GM21723 (cell line): ENCODE results near the gene ADAMTSL1.
A peak's percentile ranks its signal among the peaks of the same experiment; 100 is the strongest.

ENCODE experiments used
- ATAC-seq: cut with Tn5 transposase; IDR thresholded peaks from one replicate; pipeline ENCODE4 v1.9.1; 2021; ENCODE audit warnings: mild to moderate bottlenecking, moderate library complexity; ENCODE audit not compliant: unreplicated experiment

Gene ADAMTSL1

GRCh38 chr9:18768951-18769622 is 295.1 kb downstream of the ADAMTSL1 start:
- ATAC-seq, result peak; percentile 93

DNA sequence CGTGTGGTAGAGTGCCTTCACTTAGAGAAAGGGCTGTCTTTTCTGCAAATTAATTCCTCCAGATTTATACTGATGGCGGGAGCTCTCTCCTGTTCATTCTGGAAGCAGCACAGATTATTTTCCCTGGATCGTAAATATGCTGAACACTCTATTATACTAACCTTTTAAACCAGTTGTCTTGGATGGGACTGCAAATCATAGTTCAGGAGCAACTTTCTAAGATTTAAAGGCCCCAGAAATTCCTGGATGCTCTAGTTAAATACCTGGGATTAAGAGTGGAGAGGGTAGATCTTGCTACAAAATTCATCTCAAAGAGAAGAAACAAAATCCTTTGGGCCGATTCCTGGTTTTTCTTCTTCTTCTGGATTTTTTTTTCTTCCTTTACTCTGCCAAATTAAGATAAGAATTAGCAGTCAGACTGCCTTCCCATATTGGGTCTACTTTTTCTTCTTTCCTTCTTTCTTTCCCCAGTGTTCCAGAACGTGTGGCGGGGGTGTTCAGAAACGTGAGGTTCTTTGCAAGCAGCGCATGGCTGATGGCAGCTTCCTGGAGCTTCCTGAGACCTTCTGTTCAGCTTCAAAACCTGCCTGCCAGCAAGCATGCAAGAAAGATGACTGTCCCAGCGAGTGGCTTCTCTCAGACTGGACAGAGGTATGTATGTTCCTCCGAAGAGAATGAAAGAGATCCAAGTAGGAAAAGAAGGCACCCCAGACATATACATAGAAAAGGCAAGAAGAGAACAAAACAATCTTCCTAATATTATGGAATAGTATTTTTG is 296.4 kb downstream of the ADAMTSL1 start:
- no peak for ATAC-seq

DNA sequence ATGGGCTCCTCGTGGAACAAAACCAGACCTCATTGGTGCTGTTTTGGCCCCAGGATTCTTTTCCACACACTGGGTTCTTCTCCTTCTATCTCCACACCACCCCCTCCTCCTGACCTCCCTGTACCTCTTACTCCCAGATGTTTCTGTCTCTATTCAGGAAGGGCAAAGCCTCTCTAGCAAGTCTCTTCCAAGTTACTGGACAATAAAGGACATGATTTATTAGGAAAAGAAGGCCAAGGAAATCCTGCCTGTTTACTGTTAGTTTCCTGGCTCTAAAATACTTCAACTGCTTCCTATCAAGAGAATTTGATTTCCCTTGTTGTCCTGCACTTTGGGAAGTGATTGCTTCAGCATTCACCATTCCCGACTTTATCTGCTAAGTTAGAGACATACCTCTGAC is 297.1 kb downstream of the ADAMTSL1 start:
- ATAC-seq, result no peak

GRCh38 chr9:18771763-18772162 is 297.8 kb downstream of the ADAMTSL1 start:
- ATAC-seq, result no peak

GRCh38 chr9:18775241-18775640 is 301.3 kb downstream of the ADAMTSL1 start:
- ATAC-seq, result no peak

DNA sequence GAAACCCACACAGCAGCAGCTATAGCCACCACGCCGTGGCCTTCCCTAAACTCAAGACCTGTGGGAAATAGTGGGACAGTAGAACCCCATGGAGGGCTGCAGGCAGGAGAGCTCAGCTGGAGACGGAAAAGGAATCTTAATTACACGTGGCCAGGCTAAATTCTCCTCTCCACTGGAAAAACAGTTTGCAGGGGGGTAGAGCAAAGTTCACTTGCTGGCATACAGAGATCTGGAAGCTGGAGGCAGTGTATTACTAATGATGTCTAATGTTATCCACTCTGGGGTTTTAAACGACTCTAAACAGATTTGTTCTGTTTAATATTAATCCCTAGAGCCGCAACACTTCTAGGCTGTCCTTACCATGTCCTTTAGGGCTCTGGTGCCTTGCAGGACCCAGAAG is 302.0 kb downstream of the ADAMTSL1 start:
- ATAC-seq, result no peak

- no peak for ATAC-seq
These were observed 303.2 kb downstream of the ADAMTSL1 start for GRCh38 chr9:18776836-18777820.

- ATAC-seq, result no peak
These were observed 304.2 kb downstream of the ADAMTSL1 start for GRCh38 chr9:18778147-18778546.

- no peak for ATAC-seq
These were observed 304.9 kb downstream of the ADAMTSL1 start for GRCh38 chr9:18778846-18779245.

GRCh38 chr9:18783909-18784308 is 310.0 kb downstream of the ADAMTSL1 start:
- ATAC-seq, result no peak

DNA sequence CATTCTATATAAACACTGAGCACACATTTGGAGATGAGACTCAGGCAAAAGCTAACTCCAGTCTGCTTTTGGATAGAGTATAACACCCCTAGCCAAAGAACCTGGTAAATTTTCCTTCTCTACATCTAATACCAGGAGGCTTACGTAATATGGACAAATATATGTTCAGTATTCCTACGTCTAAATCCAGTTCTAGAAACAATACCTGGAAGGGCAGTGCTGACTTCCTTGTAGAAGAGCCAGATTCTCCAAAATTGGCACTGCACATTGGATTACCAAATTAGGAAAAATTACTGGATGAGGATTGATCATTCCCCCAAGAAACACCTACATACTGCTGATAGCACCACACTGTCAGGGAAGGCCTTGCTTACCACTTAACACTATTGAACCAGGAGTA is 311.7 kb downstream of the ADAMTSL1 start:
- ATAC-seq, result no peak

GRCh38 chr9:18786196-18786595 is 312.2 kb downstream of the ADAMTSL1 start:
- no peak for ATAC-seq

- no peak for ATAC-seq
These were observed 313.1 kb downstream of the ADAMTSL1 start for GRCh38 chr9:18786911-18787650.

GRCh38 chr9:18788256-18788655 is 314.3 kb downstream of the ADAMTSL1 start:
- no peak for ATAC-seq

GRCh38 chr9:18791074-18791473 is 317.1 kb downstream of the ADAMTSL1 start:
- ATAC-seq, result no peak

DNA sequence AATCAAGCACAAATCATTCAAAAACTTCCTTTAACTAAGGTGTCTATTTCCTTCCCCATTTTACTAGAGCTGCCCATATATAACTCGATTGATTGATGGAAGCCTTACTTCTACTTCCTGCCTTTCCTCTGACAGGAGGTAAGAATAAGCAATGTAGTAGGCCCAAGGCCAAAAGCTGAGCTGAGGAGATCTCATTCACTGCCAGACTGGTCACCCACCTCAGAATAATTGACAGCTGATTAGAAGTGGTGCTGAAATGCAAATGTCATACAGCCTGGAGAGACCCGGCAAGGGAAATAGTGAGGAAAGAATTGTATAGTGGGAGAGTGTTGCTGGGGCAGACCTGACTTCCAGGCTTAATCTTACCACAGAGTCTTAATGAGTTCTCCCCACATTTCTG is 319.2 kb downstream of the ADAMTSL1 start:
- ATAC-seq, result no peak

- ATAC-seq, result no peak
These were observed 322.2 kb downstream of the ADAMTSL1 start for GRCh38 chr9:18795947-18796671.

- ATAC-seq, result no peak
These were observed 322.8 kb downstream of the ADAMTSL1 start for GRCh38 chr9:18796696-18797270.

DNA sequence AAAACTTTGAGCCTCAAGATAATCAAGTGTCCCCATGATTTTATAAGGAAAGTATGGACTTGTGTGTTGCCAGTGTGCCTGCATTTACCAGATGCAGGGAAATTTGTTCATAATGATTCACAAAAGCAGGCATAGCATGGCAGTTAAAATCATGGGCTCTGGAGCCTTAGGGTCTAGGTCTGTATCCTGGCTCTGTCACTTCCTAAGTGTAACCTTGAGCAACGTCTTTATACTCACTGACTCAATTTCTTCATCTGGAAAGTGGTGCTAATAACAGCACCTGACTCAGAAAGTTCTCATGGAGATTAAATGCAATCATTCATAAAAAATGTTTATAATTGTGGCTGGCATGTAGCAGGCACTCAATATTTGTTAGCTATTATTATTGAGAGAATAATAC is 324.2 kb downstream of the ADAMTSL1 start:
- ATAC-seq, result no peak
